GM23338 (cell line): ENCODE measurements around the gene MKI67. TPM values are rescaled to one million over a fixed set of nuclear protein-coding genes. Genes with fewer than 3 reads are reported as not detected.

Experiments
- ATAC-seq: fragments of 200-7000 bp; cut with Tn5 transposase; 3 replicates; pipeline ENCODE4 v1.9.1; 2020
- DNase-seq: peaks from one replicate; pipeline ENCODE4 v3.0.0-alpha.2; 2015; ENCODE audit warnings: low spot score
- H2AFZ ChIP-seq: fragments of 200-600 bp; sonication (generic); 2 replicates; pipeline ENCODE4 v1.8.0; 2016; ENCODE audit warnings: antibody characterized with exemption, mild to moderate bottlenecking, moderate library complexity
- H3F3A ChIP-seq: fragments of 200-600 bp; sonication (generic); replicated peaks from 2 replicates; pipeline ENCODE4 v1.8.0; 2017; ENCODE audit warnings: antibody characterized with exemption, mixed run types, low read depth
- H3K27ac ChIP-seq: fragments of 200-600 bp; sonication (generic); 2 replicates; pipeline ENCODE4 v1.6.1; 2016; ENCODE audit warnings: low read depth
- H3K27me3 ChIP-seq: fragments of 200-600 bp; sonication (generic); 2 replicates; pipeline ENCODE4 v1.8.0; 2016; ENCODE audit warnings: mild to moderate bottlenecking, mixed run types, moderate library complexity; ENCODE audit not compliant: insufficient read depth
- H3K36me3 ChIP-seq: fragments of 200-600 bp; sonication (generic); 2 replicates; pipeline ENCODE4 v1.8.0; 2016; ENCODE audit warnings: mild to moderate bottlenecking; ENCODE audit not compliant: insufficient read depth
- H3K4me1 ChIP-seq: fragments of 200-600 bp; sonication (generic); 2 replicates; pipeline ENCODE4 v1.8.0; 2016; ENCODE audit warnings: mild to moderate bottlenecking, moderate library complexity; ENCODE audit not compliant: insufficient read depth
- H3K4me2 ChIP-seq: fragments of 200-600 bp; sonication (generic); 2 replicates; pipeline ENCODE4 v1.7.1; 2017; ENCODE audit warnings: mixed run types
- H3K4me3 ChIP-seq: fragments of 200-600 bp; sonication (generic); 2 replicates; pipeline ENCODE4 v1.6.1; 2016; ENCODE audit warnings: mixed run types
- H3K79me2 ChIP-seq: fragments of 200-600 bp; sonication (generic); replicated peaks from 2 replicates; pipeline ENCODE4 v1.8.0; 2017; ENCODE audit warnings: mild to moderate bottlenecking; ENCODE audit not compliant: insufficient read depth
- H3K9me2 ChIP-seq: fragments of 200-600 bp; sonication (generic); 2 replicates; pipeline ENCODE4 v1.8.0; 2017; ENCODE audit not compliant: insufficient read depth
- H4K20me1 ChIP-seq: fragments of 200-600 bp; sonication (generic); replicated peaks from 2 replicates; pipeline ENCODE4 v1.8.0; 2017; ENCODE audit warnings: mild to moderate bottlenecking; ENCODE audit not compliant: insufficient read depth
- H3K27ac Mint-ChIP-seq: 2 replicates; pipeline ENCODE4 v1.8.0; 2020; ENCODE audit warnings: inconsistent platforms, mild to moderate bottlenecking, moderate library complexity, mixed read lengths
- H3K27me3 Mint-ChIP-seq: 3 replicates; pipeline ENCODE4 v1.8.0; 2022; ENCODE audit warnings: low read depth, mild to moderate bottlenecking, moderate library complexity, mixed read lengths, inconsistent platforms; ENCODE audit not compliant: insufficient read depth, poor library complexity
- H3K36me3 Mint-ChIP-seq: 3 replicates; pipeline ENCODE4 v1.8.0; 2021; ENCODE audit warnings: low read depth, mild to moderate bottlenecking, inconsistent platforms, moderate library complexity, mixed read lengths
- H3K4me1 Mint-ChIP-seq: 3 replicates; pipeline ENCODE4 v1.8.0; 2020; ENCODE audit warnings: mild to moderate bottlenecking, inconsistent platforms, mixed read lengths
- H3K4me3 Mint-ChIP-seq: 3 replicates; pipeline ENCODE4 v1.8.0; 2021; ENCODE audit warnings: moderate library complexity, mild to moderate bottlenecking, inconsistent platforms, mixed read lengths
- H3K9me3 Mint-ChIP-seq: 3 replicates; pipeline ENCODE4 v1.8.0; 2020; ENCODE audit warnings: moderate library complexity, mild to moderate bottlenecking, inconsistent platforms, mixed read lengths
- CREB1 ChIP-seq: fragments of 250-450 bp; sonication (Bioruptor Pico); IDR thresholded peaks from 2 replicates; pipeline ENCODE4 v1.5.0; 2020; ENCODE audit warnings: low read depth, mild to moderate bottlenecking, moderate library complexity
- CTCF ChIP-seq, 2 experiments: fragments of 200-600 bp in 1 of 2; sonication (generic) in 1 of 2; conservative IDR thresholded peaks; 2 replicates each; pipeline versions ENCODE4 v1.5.1 to v1.6.1; 2016 to 2017; ENCODE audit warnings: antibody characterized with exemption in 2 of 2, low read depth in 2 of 2, mild to moderate bottlenecking in 2 of 2, moderate library complexity in 1 of 2
- EZH2 ChIP-seq: fragments of 200-600 bp; sonication (generic); IDR thresholded peaks from one replicate; pipeline ENCODE4 v1.8.0; 2017; ENCODE audit warnings: antibody characterized with exemption, mild to moderate bottlenecking, low read depth; ENCODE audit not compliant: unreplicated experiment
- EZH2phosphoT487 ChIP-seq: fragments of 200-600 bp; sonication (generic); IDR thresholded peaks from one replicate; pipeline ENCODE4 v1.8.1; 2018; ENCODE audit warnings: antibody characterized with exemption; ENCODE audit not compliant: unreplicated experiment
- JUNB ChIP-seq: IDR thresholded peaks from one replicate; pipeline ENCODE4 v1.6.1; 2016; ENCODE audit warnings: antibody characterized with exemption; ENCODE audit not compliant: unreplicated experiment
- NANOG ChIP-seq: IDR thresholded peaks from 2 replicates; pipeline ENCODE4 v1.6.1; 2016; ENCODE audit warnings: antibody characterized with exemption, borderline replicate concordance
- POLR2AphosphoS5 ChIP-seq: IDR thresholded peaks from 2 replicates; pipeline ENCODE4 v1.6.1; 2016; ENCODE audit warnings: antibody characterized with exemption, low read depth
- STAT1 ChIP-seq: IDR thresholded peaks from one replicate; pipeline ENCODE4 v1.6.1; 2016; ENCODE audit warnings: antibody characterized with exemption; ENCODE audit not compliant: unreplicated experiment
- ZNF114 ChIP-seq: fragments of 250-450 bp; sonication (Bioruptor Pico); IDR thresholded peaks from 2 replicates; pipeline ENCODE4 v1.5.0; 2020; ENCODE audit warnings: mild to moderate bottlenecking, moderate library complexity
- ZNF331 ChIP-seq: fragments of 250-450 bp; sonication (Bioruptor Pico); IDR thresholded peaks from 2 replicates; pipeline ENCODE4 v1.5.0; 2020; ENCODE audit warnings: low read depth, mild to moderate bottlenecking, moderate library complexity
- ZNF462 ChIP-seq: fragments of 250-450 bp; sonication (Bioruptor Pico); IDR thresholded peaks from 2 replicates; pipeline ENCODE4 v1.5.0; 2020; ENCODE audit warnings: mild to moderate bottlenecking, moderate library complexity
- polyA plus RNA-seq: library from polyadenylated mRNA; unstranded; fragments of >200 nt; fragmentation: Nextera tagmentation; extraction: Ambion mirVana; gene quantifications from 2 replicates; pipeline ENCODE4 v1.2.1, GENCODE V29; 2016
- total RNA-seq: library from RNA; depleted of rRNA; stranded (reverse); fragments of >200 nt; shearing (Covaris generic); gene quantifications from 2 replicates; pipeline ENCODE4 v1.2.3, GENCODE V29; 2014
- TF ChIP-seq, protein P1 (sequence below): IDR thresholded peaks from 2 replicates; pipeline ENCODE4 v1.6.1; 2016; ENCODE audit warnings: antibody characterized with exemption
- TF ChIP-seq, protein P2 (sequence below): IDR thresholded peaks from one replicate; pipeline ENCODE4 v1.6.1; 2018; ENCODE audit warnings: antibody characterized with exemption; ENCODE audit not compliant: unreplicated experiment

The MKI67 gene
- total and polyA plus RNA-seq, 2 experiments from 2014 or later, result 58.0 to 103 TPM

DNA sequence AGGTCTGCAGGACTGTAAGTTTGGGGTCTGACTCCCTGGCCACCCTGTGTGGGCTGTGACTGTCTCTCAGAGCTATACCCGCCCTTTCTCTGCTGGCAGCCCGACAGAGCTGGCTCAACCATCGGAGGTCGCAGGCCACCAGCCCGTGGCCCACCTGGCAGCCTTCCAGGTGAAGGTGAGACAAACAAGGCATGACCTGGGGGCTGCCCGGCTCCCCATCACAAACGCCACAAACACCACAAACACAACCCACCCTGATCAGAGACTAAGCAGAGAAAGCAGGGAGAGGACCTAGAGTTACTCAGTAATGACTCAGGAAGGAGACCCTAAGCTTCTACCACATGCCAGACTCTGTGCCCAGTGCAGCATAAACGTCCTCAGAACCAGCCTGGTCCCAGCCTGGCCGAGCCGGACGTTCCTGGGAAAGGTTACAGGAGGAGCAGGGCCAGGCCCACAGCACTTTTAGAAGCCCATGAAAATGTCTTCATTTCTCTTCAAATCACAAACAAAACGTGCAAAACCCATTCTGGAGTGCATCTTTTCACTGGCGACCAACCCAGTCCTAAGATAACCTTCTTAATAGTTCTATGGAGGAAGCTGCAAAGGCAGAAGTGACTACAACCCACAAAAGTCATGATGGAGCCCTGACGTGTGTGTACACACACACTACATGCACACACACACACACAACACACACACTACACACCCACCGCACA lies 66.8 kb downstream of the MKI67 start:
- H3K27me3 Mint-ChIP-seq, result peaks cover 12% of the 10 kb centered on the region
- Histone ChIP-seq H3K4me1 (peaks cover 15% of the 10 kb centered on the region), H3K9me2 (no peaks in the 10 kb centered on the region), H2AFZ (no peak overlapping the region), H3K4me3 (no peak overlapping the region), H4K20me1 (no peaks in the 10 kb centered on the region), H3K36me3 (no peaks in the 10 kb centered on the region), H3F3A (no peaks in the 10 kb centered on the region), H3K27me3 (no peaks in the 10 kb centered on the region), H3K27ac (no peak overlapping the region), H3K79me2 (no peaks in the 10 kb centered on the region), H3K4me2 (no peak overlapping the region)
- ATAC-seq (no peak), DNase-seq (no peak)
- H3K4me3 Mint-ChIP-seq, result no peak overlapping the region
- H3K36me3 Mint-ChIP-seq, result no peaks in the 10 kb centered on the region
- no peak for TF ChIP-seq POLR2AphosphoS5
- no peak for TF ChIP-seq CREB1 (CRISPR knock-in tag)
- TF ChIP-seq STAT1, result no peak
- TF ChIP-seq CTCF (conservative IDR thresholded peaks at IDR 0.05; ENCODE audit: low read depth in 2 of 2), result no peak
- TF ChIP-seq, protein P1, sequence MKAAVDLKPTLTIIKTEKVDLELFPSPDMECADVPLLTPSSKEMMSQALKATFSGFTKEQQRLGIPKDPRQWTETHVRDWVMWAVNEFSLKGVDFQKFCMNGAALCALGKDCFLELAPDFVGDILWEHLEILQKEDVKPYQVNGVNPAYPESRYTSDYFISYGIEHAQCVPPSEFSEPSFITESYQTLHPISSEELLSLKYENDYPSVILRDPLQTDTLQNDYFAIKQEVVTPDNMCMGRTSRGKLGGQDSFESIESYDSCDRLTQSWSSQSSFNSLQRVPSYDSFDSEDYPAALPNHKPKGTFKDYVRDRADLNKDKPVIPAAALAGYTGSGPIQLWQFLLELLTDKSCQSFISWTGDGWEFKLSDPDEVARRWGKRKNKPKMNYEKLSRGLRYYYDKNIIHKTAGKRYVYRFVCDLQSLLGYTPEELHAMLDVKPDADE, result no peak
- TF ChIP-seq ZNF462 (CRISPR knock-in tag), result no peak
- no peak for TF ChIP-seq EZH2phosphoT487
- TF ChIP-seq JUNB, result no peak
- TF ChIP-seq ZNF331 (CRISPR knock-in tag), result no peak
- TF ChIP-seq EZH2, result no peak
- TF ChIP-seq, protein P2, sequence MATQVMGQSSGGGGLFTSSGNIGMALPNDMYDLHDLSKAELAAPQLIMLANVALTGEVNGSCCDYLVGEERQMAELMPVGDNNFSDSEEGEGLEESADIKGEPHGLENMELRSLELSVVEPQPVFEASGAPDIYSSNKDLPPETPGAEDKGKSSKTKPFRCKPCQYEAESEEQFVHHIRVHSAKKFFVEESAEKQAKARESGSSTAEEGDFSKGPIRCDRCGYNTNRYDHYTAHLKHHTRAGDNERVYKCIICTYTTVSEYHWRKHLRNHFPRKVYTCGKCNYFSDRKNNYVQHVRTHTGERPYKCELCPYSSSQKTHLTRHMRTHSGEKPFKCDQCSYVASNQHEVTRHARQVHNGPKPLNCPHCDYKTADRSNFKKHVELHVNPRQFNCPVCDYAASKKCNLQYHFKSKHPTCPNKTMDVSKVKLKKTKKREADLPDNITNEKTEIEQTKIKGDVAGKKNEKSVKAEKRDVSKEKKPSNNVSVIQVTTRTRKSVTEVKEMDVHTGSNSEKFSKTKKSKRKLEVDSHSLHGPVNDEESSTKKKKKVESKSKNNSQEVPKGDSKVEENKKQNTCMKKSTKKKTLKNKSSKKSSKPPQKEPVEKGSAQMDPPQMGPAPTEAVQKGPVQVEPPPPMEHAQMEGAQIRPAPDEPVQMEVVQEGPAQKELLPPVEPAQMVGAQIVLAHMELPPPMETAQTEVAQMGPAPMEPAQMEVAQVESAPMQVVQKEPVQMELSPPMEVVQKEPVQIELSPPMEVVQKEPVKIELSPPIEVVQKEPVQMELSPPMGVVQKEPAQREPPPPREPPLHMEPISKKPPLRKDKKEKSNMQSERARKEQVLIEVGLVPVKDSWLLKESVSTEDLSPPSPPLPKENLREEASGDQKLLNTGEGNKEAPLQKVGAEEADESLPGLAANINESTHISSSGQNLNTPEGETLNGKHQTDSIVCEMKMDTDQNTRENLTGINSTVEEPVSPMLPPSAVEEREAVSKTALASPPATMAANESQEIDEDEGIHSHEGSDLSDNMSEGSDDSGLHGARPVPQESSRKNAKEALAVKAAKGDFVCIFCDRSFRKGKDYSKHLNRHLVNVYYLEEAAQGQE, result no peak
- TF ChIP-seq ZNF114 (CRISPR knock-in tag), result no peak
- TF ChIP-seq NANOG, result no peak
- no peaks in the 10 kb centered on the region for H3K9me3 Mint-ChIP-seq
- H3K27ac Mint-ChIP-seq, result 0 out of 2 replicates have a peak overlapping the region, but pooled peaks have one; percentile 4
- H3K4me1 Mint-ChIP-seq, result peaks cover 25% of the 10 kb centered on the region
